ENCODE results near the gene DGKE.

Gene DGKE

DNA sequence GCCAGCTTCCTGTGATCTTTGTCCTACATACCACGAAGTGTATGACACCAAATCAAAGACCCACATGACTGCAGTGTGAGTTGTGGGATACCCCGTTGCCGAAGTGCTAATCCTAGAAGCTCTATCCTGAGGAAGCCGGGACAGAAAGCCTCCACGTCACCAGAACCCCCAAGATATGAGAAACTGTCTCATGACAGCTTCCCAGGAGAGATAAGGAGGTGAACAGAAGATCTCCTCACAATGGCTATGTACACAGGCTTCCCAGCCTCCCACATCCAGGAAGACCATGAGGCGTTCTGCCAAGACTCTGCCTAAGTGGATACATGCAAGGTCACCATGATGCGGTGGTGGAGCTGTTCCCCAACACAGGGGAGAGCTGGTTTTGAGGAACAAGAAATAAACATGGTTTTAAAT, 42.8 kb downstream of the DGKE start:
- no peak for DNase-seq (ENCODE audit: low spot score)
- Histone ChIP-seq H3K4me3 (no peak overlapping the region), H3K27ac (no peak overlapping the region)
- TF ChIP-seq, protein P1, sequence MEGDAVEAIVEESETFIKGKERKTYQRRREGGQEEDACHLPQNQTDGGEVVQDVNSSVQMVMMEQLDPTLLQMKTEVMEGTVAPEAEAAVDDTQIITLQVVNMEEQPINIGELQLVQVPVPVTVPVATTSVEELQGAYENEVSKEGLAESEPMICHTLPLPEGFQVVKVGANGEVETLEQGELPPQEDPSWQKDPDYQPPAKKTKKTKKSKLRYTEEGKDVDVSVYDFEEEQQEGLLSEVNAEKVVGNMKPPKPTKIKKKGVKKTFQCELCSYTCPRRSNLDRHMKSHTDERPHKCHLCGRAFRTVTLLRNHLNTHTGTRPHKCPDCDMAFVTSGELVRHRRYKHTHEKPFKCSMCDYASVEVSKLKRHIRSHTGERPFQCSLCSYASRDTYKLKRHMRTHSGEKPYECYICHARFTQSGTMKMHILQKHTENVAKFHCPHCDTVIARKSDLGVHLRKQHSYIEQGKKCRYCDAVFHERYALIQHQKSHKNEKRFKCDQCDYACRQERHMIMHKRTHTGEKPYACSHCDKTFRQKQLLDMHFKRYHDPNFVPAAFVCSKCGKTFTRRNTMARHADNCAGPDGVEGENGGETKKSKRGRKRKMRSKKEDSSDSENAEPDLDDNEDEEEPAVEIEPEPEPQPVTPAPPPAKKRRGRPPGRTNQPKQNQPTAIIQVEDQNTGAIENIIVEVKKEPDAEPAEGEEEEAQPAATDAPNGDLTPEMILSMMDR (IDR thresholded peaks at IDR 0.05): no peak

- Histone ChIP-seq H3K27ac (no peak overlapping the region), H3K4me3 (no peak overlapping the region)
- TF ChIP-seq, protein P1 (IDR thresholded peaks at IDR 0.05): no peak
- no peak for DNase-seq (ENCODE audit: low spot score)
These were observed 45.3 kb downstream of the DGKE start for GRCh38 chr17:56879280-56879679.

DNA sequence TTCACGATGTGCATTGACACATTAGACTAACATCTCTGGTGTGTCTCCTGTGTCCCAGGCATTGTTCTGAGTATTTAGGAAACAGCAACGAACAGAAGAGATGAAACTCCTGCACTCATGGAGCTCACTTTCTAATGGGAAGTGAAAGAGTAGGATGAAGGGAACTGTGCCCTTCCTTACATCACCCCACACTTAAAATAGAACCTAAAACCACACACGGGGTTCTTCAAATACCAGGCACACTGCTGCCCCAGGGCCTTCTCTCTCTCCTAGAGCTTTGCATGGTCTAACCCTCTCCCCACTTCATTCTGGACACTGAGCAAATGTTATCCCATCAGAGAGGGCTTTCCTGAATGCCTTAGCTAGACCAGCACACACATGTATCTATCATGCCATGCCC, 46.2 kb downstream of the DGKE start:
- H3K4me3 ChIP-seq: no peak overlapping the region
- no peak for DNase-seq (ENCODE audit: low spot score)
- no peak overlapping the region for H3K27ac ChIP-seq
- TF ChIP-seq, protein P1 (IDR thresholded peaks at IDR 0.05): no peak

GRCh38 chr17:56880571-56880970, 46.6 kb downstream of the DGKE start:
- no peak overlapping the region for H3K4me3 ChIP-seq
- H3K27ac ChIP-seq: no peak overlapping the region
- DNase-seq (ENCODE audit: low spot score): no peak
- TF ChIP-seq, protein P1 (IDR thresholded peaks at IDR 0.05): no peak

GRCh38 chr17:56881685-56882295, 47.8 kb downstream of the DGKE start:
- TF ChIP-seq, protein P1 (IDR thresholded peaks at IDR 0.05): no peak
- H3K4me3 ChIP-seq: no peak overlapping the region
- DNase-seq (ENCODE audit: low spot score): no peak
- H3K27ac ChIP-seq: no peak overlapping the region

GRCh38 chr17:56883616-56884015, 49.7 kb downstream of the DGKE start:
- TF ChIP-seq, protein P1 (IDR thresholded peaks at IDR 0.05): no peak
- H3K27ac ChIP-seq: no peak overlapping the region
- DNase-seq (ENCODE audit: low spot score): no peak
- H3K4me3 ChIP-seq: no peak overlapping the region

GRCh38 chr17:56884483-56885311, 50.7 kb downstream of the DGKE start:
- TF ChIP-seq, protein P1 (IDR thresholded peaks at IDR 0.05): no peak
- DNase-seq (ENCODE audit: low spot score): no peak
- no peak overlapping the region for H3K4me3 ChIP-seq
- no peak overlapping the region for H3K27ac ChIP-seq
